NCI-H460 (cell line): ENCODE measurements around the gene GPR161. TPM values are rescaled to one million over a fixed set of nuclear protein-coding genes. Genes with fewer than 3 reads are reported as not detected.
"Not testable (repeated sequence)": the region's sequence is repeated elsewhere in the genome, so short reads cannot be mapped to it uniquely, and the experiment has no call there.

ENCODE experiments used
- DNase-seq: peaks from one replicate; pipeline ENCODE4 v3.0.0-alpha.2; 2016; ENCODE audit warnings: low read depth; ENCODE audit errors: extremely low read depth
- polyA plus RNA-seq: library from polyadenylated mRNA; depleted of rRNA; stranded (reverse); fragments of >200 nt; gene quantifications from 2 replicates; pipeline ENCODE4 v1.2.3, GENCODE V29; 2014; cell fraction: nucleus; rRNA removed
- total RNA-seq: library from RNA; depleted of rRNA; stranded (reverse); fragments of >200 nt; shearing (Covaris generic); gene quantifications from 2 replicates; pipeline ENCODE4 v1.2.3, GENCODE V29; 2014; rRNA removed

Gene GPR161, protein sequence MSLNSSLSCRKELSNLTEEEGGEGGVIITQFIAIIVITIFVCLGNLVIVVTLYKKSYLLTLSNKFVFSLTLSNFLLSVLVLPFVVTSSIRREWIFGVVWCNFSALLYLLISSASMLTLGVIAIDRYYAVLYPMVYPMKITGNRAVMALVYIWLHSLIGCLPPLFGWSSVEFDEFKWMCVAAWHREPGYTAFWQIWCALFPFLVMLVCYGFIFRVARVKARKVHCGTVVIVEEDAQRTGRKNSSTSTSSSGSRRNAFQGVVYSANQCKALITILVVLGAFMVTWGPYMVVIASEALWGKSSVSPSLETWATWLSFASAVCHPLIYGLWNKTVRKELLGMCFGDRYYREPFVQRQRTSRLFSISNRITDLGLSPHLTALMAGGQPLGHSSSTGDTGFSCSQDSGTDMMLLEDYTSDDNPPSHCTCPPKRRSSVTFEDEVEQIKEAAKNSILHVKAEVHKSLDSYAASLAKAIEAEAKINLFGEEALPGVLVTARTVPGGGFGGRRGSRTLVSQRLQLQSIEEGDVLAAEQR
- total RNA-seq, result 2.1 and 2.8 TPM in 2 replicates
- polyA plus RNA-seq, result 0.51 and 0.63 TPM in 2 replicates

DNA sequence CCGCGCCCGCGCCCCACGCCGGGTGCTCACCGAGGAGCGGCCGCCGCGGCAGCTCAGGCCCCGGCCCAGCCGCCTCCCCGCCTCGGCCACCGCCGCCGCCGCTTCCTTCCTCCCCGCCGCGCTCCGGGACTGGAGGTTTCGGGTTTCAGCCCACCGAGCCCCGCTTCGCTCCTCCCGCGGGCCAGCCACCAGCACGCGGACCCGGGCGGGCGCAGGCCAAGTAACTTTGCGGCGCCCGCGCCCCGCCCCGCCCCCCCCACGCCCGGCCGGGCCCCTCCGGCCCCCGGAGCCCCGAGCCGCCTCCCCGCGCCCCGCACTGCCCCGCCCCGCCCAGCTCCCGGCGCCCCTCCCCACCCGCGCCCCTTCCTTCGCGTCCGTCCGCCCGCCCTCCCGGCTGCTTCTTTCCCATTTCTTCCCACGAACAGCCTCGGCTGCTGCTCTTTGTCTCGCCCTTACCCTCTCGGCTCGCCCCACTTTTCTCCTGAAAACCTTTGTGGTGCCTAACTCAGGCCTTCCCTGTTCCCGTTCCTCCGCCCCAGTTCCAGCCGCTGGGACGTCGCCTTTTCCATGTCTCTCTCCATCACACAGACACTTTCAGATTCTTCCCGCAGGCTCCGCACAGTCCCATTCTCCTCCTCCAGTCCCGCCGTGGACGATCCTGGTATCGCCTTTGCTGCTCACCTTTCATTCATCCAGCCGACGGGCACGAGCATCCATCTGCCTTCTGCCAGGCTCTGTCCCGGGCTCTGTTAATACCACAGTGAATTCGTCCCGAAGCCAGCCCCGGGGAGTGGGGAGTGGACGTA lies at the start of gene GPR161:
GPR161 (minus strand) TSS at position 222 of the 806 bp plus-strand sequence. CDS start 32,080 bp downstream, outside the sequence.
- no peak for DNase-seq

DNA sequence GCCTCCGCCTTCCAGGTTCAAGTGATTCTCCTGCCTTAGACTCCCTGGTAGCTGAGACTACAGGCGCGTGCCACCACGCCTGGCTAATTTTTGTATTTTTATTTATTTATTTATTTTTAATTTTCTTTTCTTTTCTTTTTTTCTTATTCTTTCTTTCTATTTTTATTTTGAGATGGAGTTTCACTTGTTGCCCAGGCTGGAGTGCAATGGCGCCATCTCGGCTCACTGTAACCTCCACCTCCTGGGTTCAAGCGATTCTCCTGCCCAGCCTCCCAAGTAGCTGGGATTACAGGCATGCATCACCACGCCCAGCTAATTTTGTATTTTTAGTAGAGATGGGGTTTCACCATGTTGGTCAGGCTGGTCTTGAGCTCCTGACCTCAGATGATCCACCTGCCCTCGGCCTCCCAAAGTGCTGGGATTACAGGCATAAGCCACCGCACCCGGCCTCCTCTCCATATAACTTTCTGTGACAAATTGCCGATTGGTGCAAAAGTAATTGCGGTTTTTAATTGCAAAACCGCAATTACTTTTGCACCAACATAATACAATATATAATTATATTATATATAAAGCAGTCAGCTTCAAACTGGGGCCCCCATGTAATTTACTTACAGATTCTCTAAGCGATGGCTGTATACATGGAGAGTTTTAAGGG lies 44.5 kb upstream of the GPR161 start:
- not testable (repeated sequence) for DNase-seq

DNA sequence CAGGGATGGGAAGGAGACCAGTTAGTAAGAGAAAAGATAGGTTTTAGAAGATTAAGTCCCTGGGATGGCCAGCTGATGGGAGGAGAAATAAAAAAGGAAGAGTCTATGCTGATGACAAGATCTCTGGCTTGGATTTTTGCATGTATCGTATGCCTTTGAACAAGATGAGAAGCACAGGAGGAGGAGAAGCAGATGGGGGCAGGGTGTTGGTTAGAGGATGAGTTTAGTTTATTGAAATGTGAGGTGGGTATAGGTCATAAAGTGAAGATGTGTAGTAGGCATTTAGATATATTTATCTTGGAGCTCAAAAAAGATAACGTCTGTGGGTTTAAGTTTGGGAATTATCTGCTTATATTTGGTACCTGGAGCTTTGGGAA lies 43.4 kb upstream of the GPR161 start:
- DNase-seq, result no peak

DNA sequence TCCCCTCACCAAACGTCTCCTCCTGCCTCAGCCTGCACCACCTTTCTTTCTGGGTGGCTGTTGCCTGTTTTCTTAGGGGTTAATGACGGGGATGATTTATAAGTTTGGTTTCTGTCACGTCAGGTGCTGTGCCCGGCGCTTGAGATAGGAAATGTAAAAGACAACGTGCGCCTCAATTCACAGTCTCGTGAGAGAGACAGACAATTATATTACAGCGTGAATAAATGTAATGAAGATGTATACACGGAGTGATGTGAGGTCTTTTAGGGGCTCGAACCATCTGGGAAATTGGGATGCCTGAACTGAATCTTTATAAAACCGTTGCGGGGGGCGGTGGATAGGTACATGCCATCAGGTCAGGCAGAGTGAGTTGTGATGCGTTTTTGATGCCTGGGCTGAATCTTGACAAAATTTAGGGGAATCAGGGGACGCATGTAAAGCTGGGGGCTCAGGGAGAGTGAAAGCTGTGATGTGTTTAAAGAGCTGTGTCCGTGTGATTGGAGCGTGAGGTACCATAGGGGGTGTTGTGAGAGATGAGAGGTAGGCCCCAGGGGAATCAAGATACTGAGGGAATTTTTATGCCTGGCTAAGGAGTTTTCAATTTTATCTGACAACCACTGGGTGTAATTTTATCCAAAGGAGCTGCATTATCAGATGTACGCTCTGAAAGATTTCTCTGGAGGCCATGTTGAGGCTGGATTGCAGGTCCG lies 42.9 kb upstream of the GPR161 start:
- peak; percentile 9 for DNase-seq

DNA sequence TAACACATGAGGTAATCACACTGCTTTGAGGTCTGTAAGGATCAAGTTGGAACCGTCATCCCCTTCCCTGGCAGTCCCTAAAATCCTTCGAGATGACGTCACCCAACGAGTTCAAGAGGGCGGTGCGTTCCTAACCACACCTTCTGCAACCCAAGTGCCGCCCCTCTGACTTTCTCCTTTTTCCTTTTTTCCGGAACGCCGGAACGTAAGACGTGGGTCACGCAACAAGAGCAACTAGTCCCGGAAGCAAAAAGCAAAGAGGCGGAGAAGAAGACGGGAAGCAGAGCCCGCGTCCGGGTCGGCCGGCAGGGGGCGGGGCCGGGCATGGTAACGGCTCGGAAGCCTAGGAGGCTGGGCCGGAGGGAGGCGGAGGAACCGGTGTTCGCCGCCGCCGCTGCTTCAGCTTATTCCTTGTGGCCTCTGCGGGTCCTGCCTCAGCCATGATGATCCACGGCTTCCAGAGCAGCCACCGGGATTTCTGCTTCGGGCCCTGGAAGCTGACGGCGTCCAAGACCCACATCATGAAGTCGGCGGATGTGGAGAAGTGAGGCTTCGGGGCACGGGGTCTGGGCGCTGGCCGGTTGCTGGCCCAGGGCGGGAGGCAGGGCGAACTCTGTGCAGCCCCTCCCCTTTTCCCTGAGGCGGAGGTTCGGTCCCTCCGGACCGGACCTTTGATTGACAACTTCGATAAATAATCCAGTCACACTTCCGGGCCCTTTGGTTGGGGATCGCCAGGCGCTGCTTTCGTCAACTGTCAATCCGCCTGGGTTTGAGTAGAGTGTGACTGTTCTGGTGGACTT lies 42.1 kb upstream of the GPR161 start, which contains the start of gene TIPRL:
TIPRL (plus strand) TSS at position 325 of the 800 bp plus-strand sequence; CDS start at position 441, 116 bp downstream.
- DNase-seq, result peak; percentile 100

DNA sequence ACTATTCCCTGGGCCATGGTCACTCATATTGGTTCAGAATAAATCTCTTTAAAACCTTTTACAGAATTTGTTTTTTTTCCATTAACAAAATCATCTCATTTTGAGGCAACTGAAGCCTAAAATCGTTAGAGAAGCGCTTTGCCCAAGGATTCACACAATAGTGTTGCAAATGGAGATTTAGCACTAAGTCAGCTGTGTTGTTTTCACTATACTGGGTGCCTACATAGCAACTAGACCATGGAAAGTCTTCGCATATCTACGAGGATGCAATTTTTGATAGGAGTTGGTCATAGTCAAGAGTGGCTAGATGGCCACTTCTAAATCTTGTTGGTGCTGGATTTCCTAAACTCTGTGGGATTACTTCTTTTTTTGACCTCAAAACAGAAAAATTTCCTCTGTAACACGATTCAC lies 41.5 kb upstream of the GPR161 start:
- DNase-seq, result no peak

DNA sequence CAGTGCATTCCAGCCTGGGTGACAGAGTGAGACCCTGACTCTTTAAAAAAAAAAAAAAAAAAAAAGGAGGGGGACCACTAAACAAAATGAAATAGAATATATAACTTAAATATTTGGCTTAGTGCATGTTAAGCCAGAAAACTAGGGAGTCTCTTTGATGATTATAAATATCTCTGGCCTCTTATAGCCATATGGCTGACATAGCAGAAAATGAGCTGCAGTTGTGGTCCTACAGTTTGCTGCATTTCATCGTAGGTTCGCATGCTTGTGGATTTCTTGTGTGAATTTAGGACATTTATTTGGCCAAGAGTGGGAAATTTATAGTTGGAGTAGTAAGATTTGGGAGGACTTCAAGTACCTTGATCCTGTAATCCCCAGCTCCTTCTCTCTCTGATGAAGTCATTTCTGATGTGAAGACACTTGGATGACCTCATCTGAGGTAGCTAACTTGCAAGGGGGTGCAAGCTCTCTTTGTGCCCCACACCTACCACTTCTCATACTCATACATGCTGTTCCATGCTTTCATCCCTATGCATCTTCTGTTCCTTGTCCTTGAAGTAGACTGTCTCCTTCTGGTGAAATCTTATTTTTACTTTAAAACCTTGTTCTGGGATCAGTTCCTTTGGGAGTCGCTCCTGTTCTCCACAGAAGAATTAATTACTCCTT lies 35.7 kb upstream of the GPR161 start:
- DNase-seq, result no peak

DNA sequence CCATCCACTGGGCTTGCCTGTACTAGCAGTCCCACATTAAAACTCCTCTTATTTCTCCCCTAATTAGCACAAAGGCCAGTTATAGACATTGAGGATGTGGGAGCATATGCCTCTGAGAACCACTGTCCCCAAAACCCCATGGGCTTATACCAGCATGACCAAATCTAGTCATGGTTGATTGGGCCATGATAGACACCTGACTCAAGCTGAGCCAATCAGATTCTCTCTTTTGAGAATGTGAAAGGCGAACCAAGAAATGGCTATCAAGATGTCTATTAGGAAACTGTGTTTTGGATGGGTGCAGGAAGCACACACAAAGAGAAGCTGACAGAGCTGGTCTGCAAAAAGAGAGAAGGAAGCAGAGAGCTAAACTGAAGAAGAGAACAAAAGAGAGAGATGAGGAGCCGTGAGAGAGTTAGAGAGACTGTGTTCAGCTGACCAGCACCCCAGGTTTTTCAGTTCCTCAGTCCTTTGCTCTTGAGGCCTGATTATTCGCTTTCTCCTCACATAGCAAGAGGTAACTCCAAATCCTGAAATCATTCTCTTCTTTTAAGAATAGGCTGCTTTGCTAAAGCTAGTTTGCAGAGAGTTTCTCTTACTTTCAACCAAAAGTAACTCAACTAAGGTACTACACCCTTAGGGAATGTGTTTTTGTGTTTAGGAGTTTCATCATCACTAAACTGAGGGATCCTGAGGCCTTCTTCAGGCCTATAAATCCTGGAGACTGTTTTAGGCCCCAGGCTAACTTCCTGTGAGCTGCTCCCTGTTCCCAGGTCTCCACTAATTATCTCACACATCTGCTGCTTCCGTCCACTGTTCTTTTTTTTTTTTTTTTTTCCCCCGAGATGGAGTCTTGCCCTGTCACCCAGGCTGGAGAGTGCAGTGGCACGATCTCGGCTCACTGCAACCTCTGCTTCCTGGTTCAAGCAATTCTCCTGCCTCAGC lies 34.1 kb upstream of the GPR161 start:
- DNase-seq, result no peak

DNA sequence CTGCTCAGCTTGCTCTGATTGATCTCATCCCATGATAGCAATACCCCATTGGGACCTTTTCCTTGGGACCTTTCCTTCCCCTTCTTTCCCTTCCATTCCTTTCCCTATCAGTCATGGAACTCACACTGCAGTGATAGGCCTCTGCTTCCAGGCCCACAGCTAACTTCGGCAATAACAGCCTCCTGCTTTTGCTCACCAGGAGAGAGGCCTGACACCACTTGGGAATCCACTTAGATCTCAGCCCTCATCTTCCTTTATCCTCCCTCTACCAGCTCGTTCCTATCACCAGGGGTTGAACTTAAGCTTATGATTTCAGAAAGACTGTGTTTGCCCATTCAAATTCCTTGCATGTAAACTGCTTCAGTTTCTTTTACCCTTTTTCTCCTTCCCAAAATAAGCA lies 31.1 kb upstream of the GPR161 start:
- DNase-seq, result no peak

DNA sequence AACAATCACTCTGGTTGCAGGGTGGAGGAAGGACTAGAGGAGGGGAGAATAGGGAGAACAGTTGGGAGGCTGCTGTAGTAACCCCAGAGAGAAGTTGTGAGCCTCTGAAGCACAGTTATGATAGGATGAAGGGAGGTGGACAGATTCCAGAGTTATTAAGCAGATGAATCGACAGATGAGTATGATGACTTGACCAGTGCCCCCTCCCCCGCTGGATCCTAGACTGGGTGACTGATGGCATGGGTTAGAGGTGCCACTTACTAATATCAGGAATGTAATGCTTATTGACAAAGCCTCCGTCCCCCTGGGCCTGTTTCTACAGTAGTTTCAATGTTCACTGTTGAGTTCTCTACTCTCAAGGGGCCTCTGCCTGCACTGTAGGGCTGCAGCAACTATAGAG lies 28.0 kb upstream of the GPR161 start:
- no peak for DNase-seq

DNA sequence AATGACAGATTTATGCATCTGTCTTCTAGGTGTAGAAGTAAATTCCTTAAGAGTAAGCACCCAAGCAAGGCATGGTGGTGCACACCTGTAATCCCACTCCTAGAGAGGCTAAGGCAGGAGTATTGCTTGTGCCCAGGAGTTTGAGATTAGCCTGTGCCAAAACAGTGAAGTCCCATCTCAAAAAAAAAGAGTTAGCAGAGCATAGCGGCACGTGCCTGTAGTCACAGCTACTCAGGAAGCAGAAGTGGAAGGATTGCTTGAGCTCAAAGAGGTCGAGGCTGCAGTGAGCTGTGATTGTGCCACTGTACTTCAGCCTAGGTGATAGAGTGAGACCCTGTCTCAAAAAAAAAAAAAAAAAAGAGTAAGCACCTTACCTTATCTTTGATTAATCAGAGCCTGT lies 26.9 kb upstream of the GPR161 start:
- DNase-seq, result no peak

DNA sequence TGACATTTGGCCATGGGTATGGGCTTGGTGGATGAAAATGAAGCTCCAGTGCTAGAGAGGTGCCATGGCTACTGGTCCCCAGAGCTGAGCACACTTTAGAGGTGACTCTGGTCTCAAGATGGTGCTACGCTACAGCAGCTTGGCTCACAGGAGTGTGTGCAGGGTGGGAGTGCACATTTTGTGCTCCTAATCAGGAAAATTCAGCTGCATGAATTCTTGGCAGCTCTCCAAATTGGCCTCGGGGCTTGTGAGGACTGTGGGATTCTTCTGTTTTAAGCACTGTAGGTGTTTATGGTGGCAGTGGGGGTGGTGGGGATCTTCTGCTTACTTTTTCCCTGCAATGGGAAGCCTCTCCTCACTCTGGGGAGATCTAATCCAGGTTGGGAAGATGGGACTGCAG lies 24.7 kb upstream of the GPR161 start:
- DNase-seq, result no peak

DNA sequence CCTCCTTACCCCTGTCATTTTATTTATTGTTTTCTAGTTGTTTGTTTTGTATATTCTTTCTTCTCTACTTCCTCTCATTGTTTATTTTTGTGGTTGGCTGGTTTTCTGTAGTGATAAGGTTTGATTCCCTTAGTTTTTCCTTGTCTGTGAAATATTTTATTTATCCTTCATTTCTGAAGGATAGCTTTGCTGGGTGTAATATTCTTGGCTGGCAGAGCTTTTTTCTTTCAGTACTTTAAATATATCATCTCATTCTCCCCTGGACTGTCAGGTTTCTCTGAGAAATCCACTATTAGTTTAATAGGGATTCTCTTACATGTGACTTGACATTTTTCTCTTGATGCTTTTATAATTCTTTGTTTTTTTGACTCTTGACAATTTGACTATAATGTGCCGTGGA lies 23.2 kb upstream of the GPR161 start:
- DNase-seq, result no peak

DNA sequence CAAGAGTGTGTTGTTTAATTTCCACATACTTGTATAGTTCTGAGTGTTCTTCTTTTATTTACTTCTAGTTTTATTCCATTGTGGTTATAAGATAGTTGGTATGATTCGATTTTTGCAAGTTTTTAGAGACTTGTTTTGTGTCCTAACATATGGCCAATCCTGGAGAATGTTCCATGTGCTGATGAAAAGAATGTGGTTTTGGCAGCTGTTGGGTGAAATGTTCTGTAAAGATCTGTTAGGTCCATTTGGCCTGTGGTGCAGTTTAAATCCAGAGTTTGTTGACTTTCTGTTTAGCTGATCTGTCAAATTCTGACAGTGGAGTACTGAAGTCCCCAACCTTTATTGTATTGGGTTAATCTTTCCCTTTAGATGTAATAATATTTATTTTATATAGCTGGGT lies 22.5 kb upstream of the GPR161 start:
- no peak for DNase-seq

DNA sequence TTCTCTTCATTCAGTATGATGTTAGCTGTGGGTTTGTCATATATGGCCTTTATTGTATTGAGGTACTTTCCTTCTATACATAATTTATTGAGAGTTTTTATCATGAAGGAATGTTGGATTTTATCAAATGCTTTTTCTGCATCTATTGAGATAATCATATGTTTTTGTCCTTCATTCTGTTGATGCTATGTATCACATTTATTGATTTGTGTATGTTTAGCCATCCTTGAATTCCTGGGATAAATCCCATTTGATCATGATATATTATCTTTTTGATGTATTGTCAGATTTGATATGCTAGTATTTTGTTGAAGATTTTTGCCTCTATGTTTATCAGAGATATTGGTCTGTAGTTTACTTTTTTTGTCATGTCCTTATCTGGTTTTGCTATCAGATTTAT lies 20.9 kb upstream of the GPR161 start:
- no peak for DNase-seq

DNA sequence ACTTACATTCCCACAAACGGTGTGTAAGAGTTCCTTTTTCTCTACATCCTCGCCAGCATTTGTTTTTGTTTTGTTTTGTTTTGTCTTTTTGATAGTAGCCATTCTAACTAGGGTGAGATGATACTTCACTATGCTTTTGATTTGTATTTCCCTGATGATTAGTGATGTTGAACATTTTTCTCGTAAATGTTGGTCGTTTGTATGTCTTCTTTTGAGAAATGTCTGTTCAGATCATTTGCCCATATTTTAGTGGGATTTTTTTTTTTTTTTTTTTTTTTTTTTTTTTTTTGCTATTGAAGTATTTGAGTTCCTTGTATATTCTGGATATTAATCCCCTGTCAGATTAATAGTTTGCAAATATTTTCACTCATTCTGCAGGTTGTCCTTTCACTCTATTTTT lies 19.2 kb upstream of the GPR161 start:
- no peak for DNase-seq

DNA sequence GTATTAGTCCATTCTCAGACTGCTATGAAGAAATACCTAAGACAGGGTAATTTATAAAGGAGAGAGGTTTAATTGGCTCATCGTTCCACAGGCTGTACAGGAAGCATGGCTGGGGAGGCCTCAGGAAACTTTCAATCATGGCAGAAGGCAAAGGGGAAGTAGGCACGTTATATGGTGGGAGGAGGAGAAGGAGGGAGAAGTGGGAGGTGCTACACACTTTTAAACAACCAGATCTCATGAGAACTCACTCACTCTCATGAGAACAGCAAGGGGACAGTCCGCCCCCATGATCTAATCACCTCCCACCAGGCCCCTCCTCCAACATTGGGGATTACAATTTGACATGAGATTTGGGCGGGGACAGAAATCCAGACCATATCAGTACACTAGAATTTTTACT lies 18.0 kb upstream of the GPR161 start:
- DNase-seq, result not testable (repeated sequence)

DNA sequence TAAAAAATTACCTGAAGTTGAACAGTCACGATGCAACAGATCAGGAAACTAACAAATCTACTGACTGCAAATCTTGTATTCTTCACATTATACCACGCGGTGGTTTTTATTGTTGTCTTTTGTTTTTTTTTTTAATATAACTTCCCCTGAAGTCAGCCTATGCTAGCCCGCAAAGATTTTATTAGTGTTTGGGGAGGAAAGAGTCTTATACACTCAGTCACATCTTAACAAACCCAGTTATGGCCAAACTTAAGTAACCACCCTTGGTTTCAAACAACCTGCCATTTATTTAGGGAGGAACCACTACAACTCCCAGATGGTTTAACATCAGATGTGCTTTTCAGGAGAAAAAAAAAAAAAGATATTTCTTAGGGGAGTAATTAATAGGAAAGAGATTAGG lies 15.2 kb upstream of the GPR161 start:
- no peak for DNase-seq
